G401.6 (cell line): ENCODE results near the gene IPPK.

Source experiments
- FAIRE-seq: peaks from 2 replicates; lab custom pipeline; 2012; peaks lifted over from hg19 to GRCh38; lab: Jason Lieb, UNC

The IPPK gene

GRCh38 chr9:92655896-92656536 lies 13.9 kb downstream of the IPPK start:
- no peak for FAIRE-seq

DNA sequence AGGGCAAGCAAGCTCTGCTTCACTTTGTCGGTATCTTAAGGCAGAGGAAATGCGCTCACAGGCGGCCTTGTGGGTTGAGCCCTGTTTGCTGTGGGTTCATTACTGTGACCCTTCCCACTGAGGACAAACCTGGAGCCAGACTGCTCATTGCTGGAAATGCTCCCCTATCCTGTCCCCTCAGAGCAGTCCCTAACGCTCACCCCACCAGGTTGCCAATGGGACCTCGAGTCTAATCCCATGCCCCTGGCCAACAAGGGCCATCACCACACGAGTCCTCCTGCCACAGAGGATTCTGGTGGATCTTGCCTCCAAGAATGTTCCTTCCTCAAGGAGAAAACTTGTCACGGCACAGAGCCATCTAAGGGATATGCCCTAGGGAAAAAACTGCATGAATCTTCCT lies 14.6 kb downstream of the IPPK start:
- FAIRE-seq, result no peak

- no peak for FAIRE-seq
Observed at GRCh38 chr9:92654481-92655301, 15.2 kb downstream of the IPPK start.

GRCh38 chr9:92652461-92652860 lies 17.5 kb downstream of the IPPK start:
- no peak for FAIRE-seq

DNA sequence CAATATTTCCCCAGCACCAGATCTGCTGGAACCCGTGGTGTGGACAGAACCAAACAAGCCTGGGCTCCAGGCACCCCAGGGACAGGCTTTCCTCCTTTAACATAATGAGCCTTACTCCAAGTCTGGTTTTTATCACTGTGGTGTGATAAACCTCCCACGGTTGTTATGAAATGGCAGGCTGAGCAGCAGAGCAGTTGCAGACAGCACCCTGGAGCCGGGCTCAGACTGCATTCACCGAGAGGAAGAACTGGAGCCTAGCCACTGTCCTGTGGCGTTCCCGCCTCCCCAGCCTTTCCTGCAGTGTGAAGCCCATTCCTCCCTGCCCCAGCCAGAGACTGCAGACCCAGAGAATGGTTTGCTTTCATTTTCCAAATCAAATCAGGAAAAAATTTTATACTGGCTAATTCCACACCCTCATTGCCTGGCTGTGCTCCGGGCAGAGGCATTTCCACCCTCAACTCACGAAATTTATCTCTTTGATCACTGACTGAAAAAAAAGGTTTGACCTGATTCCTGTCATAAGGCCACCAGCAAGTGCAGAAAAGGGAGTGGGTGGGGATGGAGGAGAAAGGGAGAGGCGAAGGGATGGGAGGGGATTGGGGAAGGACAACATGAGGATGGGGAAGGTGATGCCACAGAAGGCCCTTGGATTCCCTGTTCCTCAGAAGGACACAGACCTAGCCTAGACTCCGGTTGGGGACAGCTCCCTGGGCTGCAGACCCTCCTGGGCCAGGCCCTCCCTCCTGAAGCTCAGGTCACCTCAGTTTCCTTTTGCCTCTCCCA lies 18.9 kb downstream of the IPPK start:
- FAIRE-seq, result no peak

DNA sequence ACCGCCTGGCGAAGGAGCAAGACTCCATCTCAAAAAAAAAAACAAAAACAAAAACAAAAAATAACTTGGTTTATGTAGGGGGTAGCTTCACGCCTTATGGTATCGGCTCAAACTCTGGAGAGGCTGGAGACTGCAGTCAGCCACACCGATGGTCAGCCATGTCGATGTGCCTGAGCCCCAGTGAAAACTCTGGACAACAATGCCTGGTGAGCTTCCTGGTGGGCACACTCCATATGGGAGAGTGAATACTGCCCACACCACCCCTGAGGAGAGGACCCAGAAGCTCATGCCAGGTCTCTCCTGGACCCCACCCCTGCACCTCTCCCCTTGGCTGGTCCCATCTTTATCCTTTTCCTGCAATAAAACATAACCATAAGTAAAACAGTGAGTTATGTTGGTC lies 19.6 kb downstream of the IPPK start:
- FAIRE-seq, result no peak

GRCh38 chr9:92649007-92649406 lies 20.9 kb downstream of the IPPK start:
- FAIRE-seq, result no peak

- no peak for FAIRE-seq
Observed at GRCh38 chr9:92648474-92648971, 21.4 kb downstream of the IPPK start.

DNA sequence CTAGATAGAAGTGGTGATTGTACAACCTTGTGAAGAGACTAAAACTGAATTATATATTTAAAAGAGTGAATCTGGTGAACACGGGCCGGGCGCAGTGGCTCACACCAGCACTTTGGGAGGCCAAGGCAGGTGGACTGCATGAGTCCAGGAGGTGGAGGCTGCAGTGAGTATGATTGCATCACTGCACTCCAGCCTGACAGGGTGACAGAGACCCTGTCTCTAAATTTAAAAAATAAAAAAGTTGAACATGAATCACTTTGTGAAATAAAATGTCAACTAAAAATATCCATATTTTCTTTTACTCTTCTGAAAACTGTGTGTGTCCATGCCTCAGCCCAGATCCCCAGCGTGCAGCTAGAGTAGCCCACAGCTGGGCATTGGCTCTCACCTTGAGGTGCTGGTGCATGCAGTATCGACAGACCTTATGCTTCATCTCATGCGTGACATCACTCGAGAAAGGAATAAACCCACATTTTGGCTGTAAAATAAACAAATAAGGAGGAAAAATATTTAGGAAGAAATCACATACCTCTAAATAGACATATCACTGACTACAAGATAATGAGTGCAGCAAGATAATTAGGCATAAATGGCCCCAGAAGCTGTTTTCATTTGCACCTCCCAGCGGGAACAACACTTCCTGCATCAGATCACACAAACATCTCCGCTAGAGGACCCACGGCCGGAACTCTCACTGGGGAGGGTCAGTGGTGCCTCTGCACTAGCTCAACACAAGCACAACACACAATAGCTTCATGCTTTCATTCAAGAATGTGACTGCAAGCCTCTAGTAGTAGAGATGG lies 22.1 kb downstream of the IPPK start:
- no peak for FAIRE-seq

GRCh38 chr9:92645041-92645440 lies 24.9 kb downstream of the IPPK start:
- FAIRE-seq, result no peak

GRCh38 chr9:92644278-92644677 lies 25.7 kb downstream of the IPPK start:
- no peak for FAIRE-seq

DNA sequence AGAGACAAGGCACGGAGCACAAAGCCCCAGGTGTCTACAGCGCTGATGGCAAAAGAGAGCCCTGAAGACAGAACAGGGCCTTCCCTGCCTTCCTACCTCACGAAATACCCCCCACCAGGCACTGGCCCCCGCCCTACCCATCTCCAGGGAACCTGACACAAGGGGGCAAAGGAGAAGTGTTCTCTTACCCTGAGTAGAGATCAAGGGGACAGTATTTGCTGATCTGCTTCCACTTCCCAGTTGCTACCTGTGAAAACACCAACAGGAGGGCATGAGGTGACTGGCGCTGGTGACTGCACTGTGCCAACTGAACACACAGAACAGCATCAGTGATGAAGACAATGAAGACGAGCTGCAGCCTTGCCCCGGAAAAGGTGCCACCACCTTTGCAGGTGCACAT lies 27.4 kb downstream of the IPPK start:
- no peak for FAIRE-seq

- no peak for FAIRE-seq
Observed at GRCh38 chr9:92642041-92642451, 27.9 kb downstream of the IPPK start.

- no peak for FAIRE-seq
Observed at GRCh38 chr9:92641092-92641809, 28.7 kb downstream of the IPPK start.

- no peak for FAIRE-seq
Observed at GRCh38 chr9:92640398-92641091, 29.4 kb downstream of the IPPK start.

- no peak for FAIRE-seq
Observed at GRCh38 chr9:92639791-92640271, 30.1 kb downstream of the IPPK start.

- no peak for FAIRE-seq
Observed at GRCh38 chr9:92639124-92639523, 30.8 kb downstream of the IPPK start.

GRCh38 chr9:92638621-92639101 lies 31.3 kb downstream of the IPPK start:
- no peak for FAIRE-seq

DNA sequence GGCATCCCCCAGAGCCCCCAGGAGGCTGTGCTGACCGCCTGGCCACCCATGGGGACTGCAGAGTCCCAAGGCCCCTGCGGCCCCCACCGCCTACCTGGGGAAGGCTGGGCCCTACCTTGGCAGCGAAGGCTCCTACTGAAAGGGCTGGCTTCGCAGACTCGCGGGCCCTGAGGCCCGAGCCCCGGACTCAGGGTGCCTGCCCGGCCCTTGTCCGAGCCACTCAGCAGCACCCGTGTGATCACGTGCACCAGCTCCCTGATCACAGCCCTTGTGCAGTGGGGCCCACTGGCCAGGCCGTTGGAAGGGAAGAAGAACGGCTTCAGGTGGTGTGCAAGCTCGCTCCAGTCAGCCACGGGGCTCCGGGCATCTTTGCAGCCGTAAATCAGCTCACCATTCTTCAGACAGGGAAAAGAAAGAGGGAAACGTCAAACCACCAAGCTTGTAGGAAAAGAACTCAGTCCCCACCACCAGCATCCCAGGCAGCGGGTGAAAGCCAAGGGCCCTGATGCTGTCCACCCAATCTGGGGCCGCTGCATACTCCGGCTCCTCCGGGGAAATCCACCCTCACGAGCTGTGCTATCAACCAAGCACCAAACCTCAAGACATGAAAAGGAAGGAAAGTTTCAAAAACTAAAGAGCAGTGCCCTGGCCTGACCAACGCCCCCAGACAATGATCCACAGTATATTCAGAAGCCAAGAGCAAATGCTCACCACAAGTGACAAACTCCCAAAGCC lies 31.9 kb downstream of the IPPK start:
- FAIRE-seq, result no peak

DNA sequence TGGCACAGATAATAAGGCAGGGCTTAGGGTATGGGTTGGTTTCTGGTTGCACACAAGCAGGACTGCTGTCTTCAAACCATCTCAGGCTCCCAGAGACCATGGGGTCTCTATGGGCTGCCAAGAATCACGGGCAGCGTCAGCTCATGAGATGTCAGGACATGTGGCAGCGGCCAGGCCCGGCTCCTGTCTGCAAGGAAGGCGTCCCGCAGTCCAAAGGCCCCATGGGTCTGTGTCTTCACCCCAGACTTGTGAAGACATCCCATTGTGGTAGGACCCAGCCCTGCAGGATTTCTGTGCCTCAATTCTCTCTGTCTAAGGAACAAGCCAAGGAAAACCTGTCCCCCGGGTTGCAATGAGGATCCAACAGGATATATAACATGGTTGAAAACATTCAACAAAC lies 32.6 kb downstream of the IPPK start:
- FAIRE-seq, result no peak
